ENCODE data around the gene CHCHD1.
A peak's percentile ranks its signal among the peaks of the same experiment; 100 is the strongest.
"Not testable (repeated sequence)": the region's sequence is repeated elsewhere in the genome, so short reads cannot be mapped to it uniquely, and the experiment has no call there.

Gene CHCHD1

GRCh38 chr10:73780301-73780700 lies 1.5 kb upstream of the CHCHD1 start:
- Mint-ChIP-seq H3K27ac (peak overlapping the region; percentile 64), H3K27me3 (no peaks in the 10 kb centered on the region), H3K9me3 (no peaks in the 10 kb centered on the region), H3K36me3 (ENCODE audit: low read depth) (peaks cover 33% of the 10 kb centered on the region), H3K4me3 (peak overlapping the region; percentile 93), H3K4me1 (ENCODE audit: low read depth) (peaks cover 63% of the 10 kb centered on the region)

- Mint-ChIP-seq H3K9me3 (no peaks in the 10 kb centered on the region), H3K36me3 (ENCODE audit: low read depth) (peaks cover 27% of the 10 kb centered on the region), H3K4me1 (ENCODE audit: low read depth) (peaks cover 59% of the 10 kb centered on the region), H3K27me3 (no peaks in the 10 kb centered on the region), H3K27ac (peak overlapping the region; percentile 64), H3K4me3 (peak overlapping the region; percentile 93)
These were observed 882 bp upstream of the CHCHD1 start for GRCh38 chr10:73780966-73781365.

- no peaks in the 10 kb centered on the region for H3K27me3 Mint-ChIP-seq
- peaks cover 25% of the 10 kb centered on the region for H3K36me3 Mint-ChIP-seq (ENCODE audit: low read depth)
- peak overlapping the region; percentile 93 for H3K4me3 Mint-ChIP-seq
- peaks cover 63% of the 10 kb centered on the region for H3K4me1 Mint-ChIP-seq (ENCODE audit: low read depth)
- no peaks in the 10 kb centered on the region for H3K9me3 Mint-ChIP-seq
- peak overlapping the region; percentile 93 for H3K27ac Mint-ChIP-seq
These were observed 335 bp upstream of the CHCHD1 start for GRCh38 chr10:73781548-73781878.

- H3K27ac Mint-ChIP-seq = peak overlapping the region; percentile 93
- H3K27me3 Mint-ChIP-seq = no peaks in the 10 kb centered on the region
- peaks cover 17% of the 10 kb centered on the region for H3K36me3 Mint-ChIP-seq (ENCODE audit: low read depth)
- H3K9me3 Mint-ChIP-seq = no peaks in the 10 kb centered on the region
- H3K4me1 Mint-ChIP-seq (ENCODE audit: low read depth) = peaks cover 61% of the 10 kb centered on the region
- peak overlapping the region; percentile 93 for H3K4me3 Mint-ChIP-seq
These were observed 869 bp downstream of the CHCHD1 start for GRCh38 chr10:73782749-73783085.

GRCh38 chr10:73785211-73785720 lies 3.4 kb downstream of the CHCHD1 start, which contains the start of gene ZSWIM8:
Gene ZSWIM8, plus strand, starts transcription at chr10:73785606. Its CDS starts 273 bp downstream, at chr10:73785879.
- H3K36me3 Mint-ChIP-seq (ENCODE audit: low read depth) = peaks cover 22% of the 10 kb centered on the region
- H3K27ac Mint-ChIP-seq = peak within 1 kb of the TSS; percentile 96

GRCh38 chr10:73785721-73786511 lies 4.1 kb downstream of the CHCHD1 start:
- Mint-ChIP-seq H3K27me3 (no peaks in the 10 kb centered on the region), H3K9me3 (no peaks in the 10 kb centered on the region), H3K27ac (peak overlapping the region; percentile 96), H3K36me3 (ENCODE audit: low read depth) (peaks cover 23% of the 10 kb centered on the region), H3K4me1 (ENCODE audit: low read depth) (peaks cover 52% of the 10 kb centered on the region), H3K4me3 (peak overlapping the region; percentile 96)

More at GRCh38 chr10:73785211-73785720, 3.4 kb downstream of the CHCHD1 start, which contains the start of gene ZSWIM8:
- H3K9me3 Mint-ChIP-seq = no peaks in the 10 kb centered on the region
- peak within 1 kb of the TSS; percentile 96 for H3K4me3 Mint-ChIP-seq
- peaks cover 59% of the 10 kb centered on the region for H3K4me1 Mint-ChIP-seq (ENCODE audit: low read depth)
- no peaks in the 10 kb centered on the region for H3K27me3 Mint-ChIP-seq

- peak overlapping the region; percentile 96 for H3K4me3 Mint-ChIP-seq
- H3K4me1 Mint-ChIP-seq (ENCODE audit: low read depth) = peaks cover 49% of the 10 kb centered on the region
These were observed 4.7 kb downstream of the CHCHD1 start for GRCh38 chr10:73786512-73786885.

GRCh38 chr10:73787031-73787800 lies 5.4 kb downstream of the CHCHD1 start:
- Mint-ChIP-seq H3K4me1 (ENCODE audit: low read depth) (peaks cover 49% of the 10 kb centered on the region), H3K36me3 (ENCODE audit: low read depth) (peaks cover 31% of the 10 kb centered on the region), H3K27ac (peak overlapping the region; percentile 96)
- H3K9me3 Mint-ChIP-seq, H3K27me3 Mint-ChIP-seq, H3K4me3 Mint-ChIP-seq: not testable (repeated sequence)

More at GRCh38 chr10:73786512-73786885, 4.7 kb downstream of the CHCHD1 start:
- Mint-ChIP-seq H3K36me3 (ENCODE audit: low read depth) (peaks cover 29% of the 10 kb centered on the region), H3K27ac (peak overlapping the region; percentile 96), H3K9me3 (no peaks in the 10 kb centered on the region), H3K27me3 (no peaks in the 10 kb centered on the region)

- H3K4me3 Mint-ChIP-seq = no peak overlapping the region
- H3K27ac Mint-ChIP-seq = no peak overlapping the region
- peaks cover 35% of the 10 kb centered on the region for H3K4me1 Mint-ChIP-seq (ENCODE audit: low read depth)
- no peaks in the 10 kb centered on the region for H3K27me3 Mint-ChIP-seq
- H3K36me3 Mint-ChIP-seq (ENCODE audit: low read depth) = peaks cover 36% of the 10 kb centered on the region
- H3K9me3 Mint-ChIP-seq = no peaks in the 10 kb centered on the region
These were observed 7.2 kb downstream of the CHCHD1 start for GRCh38 chr10:73788864-73789658.

- Mint-ChIP-seq H3K27ac (no peak overlapping the region), H3K36me3 (ENCODE audit: low read depth) (peaks cover 42% of the 10 kb centered on the region), H3K4me3 (no peak overlapping the region)
These were observed 7.8 kb downstream of the CHCHD1 start for GRCh38 chr10:73789659-73790055.

GRCh38 chr10:73790886-73791625 lies 9.2 kb downstream of the CHCHD1 start:
- Mint-ChIP-seq H3K27ac (no peak overlapping the region), H3K4me3 (no peak overlapping the region), H3K27me3 (no peaks in the 10 kb centered on the region), H3K9me3 (no peaks in the 10 kb centered on the region), H3K4me1 (ENCODE audit: low read depth) (peaks cover 19% of the 10 kb centered on the region), H3K36me3 (ENCODE audit: low read depth) (peaks cover 53% of the 10 kb centered on the region)

More at GRCh38 chr10:73789659-73790055, 7.8 kb downstream of the CHCHD1 start:
- Mint-ChIP-seq H3K27me3 (no peaks in the 10 kb centered on the region), H3K9me3 (no peaks in the 10 kb centered on the region), H3K4me1 (ENCODE audit: low read depth) (peaks cover 29% of the 10 kb centered on the region)

- no peak overlapping the region for H3K27ac Mint-ChIP-seq
- H3K9me3 Mint-ChIP-seq = no peaks in the 10 kb centered on the region
These were observed 10.1 kb downstream of the CHCHD1 start for GRCh38 chr10:73791871-73792400.

GRCh38 chr10:73793456-73793855 lies 11.6 kb downstream of the CHCHD1 start:
- Mint-ChIP-seq H3K36me3 (ENCODE audit: low read depth) (peaks cover 69% of the 10 kb centered on the region), H3K9me3 (no peaks in the 10 kb centered on the region), H3K27ac (no peak overlapping the region), H3K4me3 (no peak overlapping the region), H3K27me3 (no peaks in the 10 kb centered on the region), H3K4me1 (ENCODE audit: low read depth) (no peaks in the 10 kb centered on the region)

More at GRCh38 chr10:73791871-73792400, 10.1 kb downstream of the CHCHD1 start:
- H3K36me3 Mint-ChIP-seq (ENCODE audit: low read depth) = peaks cover 60% of the 10 kb centered on the region
- H3K4me1 Mint-ChIP-seq (ENCODE audit: low read depth) = peaks cover 11% of the 10 kb centered on the region
- H3K4me3 Mint-ChIP-seq = no peak overlapping the region
- H3K27me3 Mint-ChIP-seq = no peaks in the 10 kb centered on the region

GRCh38 chr10:73795491-73795890 lies 13.6 kb downstream of the CHCHD1 start:
- H3K4me1 Mint-ChIP-seq (ENCODE audit: low read depth); H3K9me3 Mint-ChIP-seq; H3K27me3 Mint-ChIP-seq; H3K27ac Mint-ChIP-seq; H3K4me3 Mint-ChIP-seq: not testable (repeated sequence)
- peaks cover 65% of the 10 kb centered on the region for H3K36me3 Mint-ChIP-seq (ENCODE audit: low read depth)
